GM21528 (cell line): Measurements from ENCODE around the gene ENKD1.

ENCODE experiments used
- ATAC-seq: cut with Tn5 transposase; IDR thresholded peaks from one replicate; pipeline ENCODE4 v1.9.1; 2021; ENCODE audit warnings: mild to moderate bottlenecking, moderate library complexity; ENCODE audit not compliant: unreplicated experiment, low FRiP score

ENKD1 gene

GRCh38 chr16:67679935-67680897, 13.7 kb upstream of the ENKD1 start:
- no peak for ATAC-seq

DNA sequence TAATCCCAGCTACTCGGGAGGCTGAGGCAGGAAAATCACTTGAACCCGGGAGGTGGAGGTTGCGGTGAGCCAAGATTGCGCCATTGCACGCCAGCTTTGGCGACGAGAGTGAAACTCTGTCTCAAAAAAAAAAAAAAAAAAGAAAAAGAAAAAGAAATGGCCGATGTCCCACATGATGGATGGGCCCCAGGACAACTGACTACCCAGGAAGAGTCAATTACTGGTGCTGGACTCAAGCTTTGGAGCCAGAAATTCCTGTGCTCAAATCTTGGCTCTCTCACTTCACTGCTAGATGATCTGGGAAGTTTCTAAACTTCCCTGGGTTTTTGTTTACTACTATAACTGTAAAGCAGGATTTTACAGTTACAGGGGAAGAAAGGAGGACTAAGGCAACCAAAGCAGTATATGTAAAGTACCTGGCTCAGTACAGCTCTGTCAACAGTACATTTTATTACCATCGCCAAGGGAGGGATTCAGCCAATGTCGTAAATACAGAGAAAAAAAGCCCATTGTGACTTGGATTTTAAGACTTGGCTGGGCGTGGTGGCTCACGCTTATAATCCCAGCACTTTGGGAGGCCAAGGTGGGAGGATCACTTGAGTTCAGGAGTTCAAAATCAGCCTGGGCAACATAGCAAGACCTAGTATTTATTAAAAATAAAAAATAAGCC, 11.9 kb upstream of the ENKD1 start:
- no peak for ATAC-seq

DNA sequence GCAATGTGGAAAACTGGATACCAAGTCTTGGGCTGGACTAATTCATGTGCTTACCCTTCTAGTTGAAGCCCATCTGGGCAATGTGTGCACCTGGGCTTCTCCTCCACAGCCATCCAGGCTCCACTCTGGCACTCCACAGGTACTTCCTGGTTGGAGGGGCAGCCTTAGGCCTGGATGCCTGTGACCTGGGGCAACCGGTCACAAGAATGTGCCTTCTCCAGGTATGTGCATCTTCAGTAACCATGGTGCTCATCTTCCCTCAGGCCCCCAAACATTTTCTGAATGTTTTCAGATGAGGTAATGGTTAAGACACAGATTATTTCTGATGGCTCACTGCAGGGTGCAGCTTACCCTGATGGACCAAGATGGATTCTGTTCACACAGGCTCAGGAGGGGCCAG, 11.2 kb upstream of the ENKD1 start:
- no peak for ATAC-seq

GRCh38 chr16:67676939-67677338, 10.4 kb upstream of the ENKD1 start:
- ATAC-seq = no peak

- no peak for ATAC-seq
These were observed 10.0 kb upstream of the ENKD1 start for GRCh38 chr16:67676516-67676915.

DNA sequence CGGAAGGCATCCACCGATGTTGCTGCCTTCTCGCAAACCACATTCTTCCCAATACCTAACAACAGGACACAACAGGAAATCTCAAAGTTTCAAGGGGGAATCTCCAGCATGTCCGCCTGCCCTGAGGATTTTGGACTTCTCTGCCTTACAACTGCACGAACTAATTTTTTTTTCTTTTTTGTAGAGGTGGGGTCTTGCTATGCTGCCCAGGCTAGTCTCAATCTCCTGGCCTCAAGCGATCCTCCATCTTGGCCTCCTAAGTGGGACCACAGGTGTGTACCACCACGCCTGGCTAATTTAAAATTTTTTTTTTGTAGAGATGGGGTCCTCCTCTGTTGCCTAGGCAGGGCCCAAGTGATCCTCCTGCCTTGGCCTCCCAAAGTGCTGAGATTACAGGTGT, 9.4 kb upstream of the ENKD1 start:
- ATAC-seq = no peak

GRCh38 chr16:67675579-67675935, 9.0 kb upstream of the ENKD1 start:
- no peak for ATAC-seq

DNA sequence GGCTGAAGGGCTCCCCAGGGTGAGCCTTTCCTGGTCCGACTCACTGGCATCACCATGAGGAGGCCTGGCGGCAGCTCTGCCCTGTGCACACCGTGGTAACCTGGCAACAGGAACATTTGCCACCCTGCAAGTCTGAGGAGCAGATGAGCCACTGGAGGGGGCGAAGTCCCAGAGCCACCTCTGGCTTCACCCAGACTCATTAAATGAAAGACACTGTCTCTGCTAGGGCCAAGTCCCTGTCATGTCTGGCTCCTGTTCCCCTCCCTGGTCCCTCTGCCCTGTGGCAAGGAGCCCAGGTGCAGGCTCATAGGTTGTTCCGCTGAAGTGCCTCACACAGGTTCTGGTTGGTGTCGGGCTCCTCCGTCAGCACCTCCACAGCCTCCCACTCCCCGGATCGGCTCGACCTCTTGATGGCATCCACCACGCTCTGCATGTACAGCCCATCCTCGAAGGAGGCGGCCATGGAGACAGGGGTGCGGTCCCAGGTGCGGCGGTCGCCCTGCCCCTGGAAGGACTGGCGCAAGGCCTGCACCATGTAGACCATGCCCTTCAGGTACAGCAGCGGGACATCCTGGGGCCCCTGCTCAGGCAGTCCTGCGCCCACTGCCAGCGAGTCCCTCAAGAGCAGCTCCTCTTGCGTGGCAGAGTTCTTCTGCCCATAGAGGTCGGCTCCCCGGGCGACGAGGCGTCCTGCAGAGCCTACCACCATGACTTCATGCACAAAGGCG, 8.5 kb upstream of the ENKD1 start:
- no peak for ATAC-seq

DNA sequence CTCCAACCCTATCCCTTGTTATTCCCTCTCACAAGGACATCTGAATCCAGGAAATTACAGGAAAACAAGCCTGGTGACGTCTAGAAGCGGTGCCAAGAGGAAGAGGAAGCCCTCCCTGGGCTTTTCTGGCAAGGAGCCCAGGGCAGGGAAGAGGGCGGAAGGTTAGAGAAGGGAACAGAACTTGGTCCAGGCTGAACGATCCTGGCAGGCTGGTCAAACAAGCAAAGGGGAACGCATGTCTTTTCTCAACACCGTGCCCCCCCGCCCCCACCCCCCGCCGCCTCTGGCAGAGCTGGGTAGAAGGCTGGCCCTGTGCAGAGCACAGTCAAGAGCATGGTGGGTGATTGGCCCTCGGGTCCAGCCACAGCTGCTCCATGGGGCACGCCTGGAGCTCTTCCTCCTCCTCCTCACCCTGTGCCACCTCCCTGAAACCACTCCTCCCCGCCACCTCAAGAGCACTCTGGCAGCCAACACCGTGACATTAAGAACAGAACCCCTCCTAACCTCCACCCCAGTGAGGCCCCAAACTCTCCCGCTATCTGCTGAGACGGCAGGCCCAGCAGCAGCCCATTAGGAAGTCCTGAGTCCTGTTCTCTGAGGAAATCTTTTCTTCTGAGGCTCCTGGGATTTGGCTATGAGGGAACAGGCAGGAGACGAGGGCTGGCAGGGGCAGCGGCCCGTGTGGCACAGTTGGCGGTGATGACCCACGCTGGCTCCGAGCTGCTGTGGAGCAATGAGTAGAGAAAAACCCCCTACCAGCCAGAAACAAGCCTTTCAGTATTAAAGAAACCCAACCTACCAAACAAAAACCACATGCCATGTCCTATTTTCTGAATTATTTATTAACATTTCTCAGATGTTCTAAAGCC, 7.4 kb upstream of the ENKD1 start:
- no peak for ATAC-seq

- ATAC-seq = no peak
These were observed 6.5 kb upstream of the ENKD1 start for GRCh38 chr16:67672739-67673662.

DNA sequence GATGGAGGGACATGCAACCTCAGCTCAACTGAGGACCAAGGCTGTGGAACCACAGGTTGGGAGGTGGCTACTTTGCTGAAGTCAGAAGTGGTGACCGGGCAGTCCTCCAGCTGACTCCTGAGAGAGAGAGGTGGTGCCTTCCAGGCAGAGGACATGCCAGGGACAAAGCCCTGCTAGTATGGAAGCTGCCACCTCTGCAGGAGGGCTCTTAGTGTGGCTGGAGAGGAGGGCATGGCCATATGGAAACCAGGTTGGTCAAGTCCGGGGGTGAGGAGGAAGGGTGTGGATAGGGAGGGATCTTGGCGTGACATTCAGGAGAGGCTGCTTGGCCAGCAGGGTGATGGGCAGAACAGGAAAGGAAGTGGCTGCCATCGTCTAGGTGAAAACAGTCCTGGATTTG, 5.8 kb upstream of the ENKD1 start:
- ATAC-seq = no peak

DNA sequence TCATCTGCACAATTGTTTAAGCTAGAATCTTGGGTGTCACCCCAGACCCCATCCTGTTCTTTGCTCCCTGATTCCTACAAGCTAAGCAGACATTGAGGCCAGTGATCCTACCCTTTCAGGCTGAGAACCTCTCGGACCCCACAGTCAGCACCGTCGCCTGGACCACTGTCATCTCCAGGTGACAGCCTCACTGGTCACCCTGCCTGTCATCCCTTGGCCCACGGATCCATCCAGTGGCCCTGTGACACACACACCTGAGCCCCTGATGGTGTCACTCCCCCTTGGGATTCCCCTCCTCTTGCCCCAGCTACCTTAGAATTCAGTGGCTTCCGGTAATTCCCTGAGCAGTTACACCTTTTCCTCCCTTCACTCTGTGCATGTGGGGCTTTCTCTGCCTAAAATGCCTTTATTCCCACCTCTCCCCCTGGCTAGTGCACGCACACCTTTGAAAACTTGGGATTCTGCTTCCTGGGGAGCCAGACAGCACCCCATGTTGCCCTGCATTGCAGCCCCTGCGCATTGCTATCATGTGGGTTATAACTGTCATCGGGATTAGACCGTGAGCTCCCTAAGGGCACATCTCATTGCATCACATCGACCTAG, 3.0 kb upstream of the ENKD1 start:
- no peak for ATAC-seq

- ATAC-seq = no peak
These were observed 2.1 kb upstream of the ENKD1 start for GRCh38 chr16:67668495-67669157.

GRCh38 chr16:67667817-67668494, 1.4 kb upstream of the ENKD1 start:
- ATAC-seq = peak; percentile 48

DNA sequence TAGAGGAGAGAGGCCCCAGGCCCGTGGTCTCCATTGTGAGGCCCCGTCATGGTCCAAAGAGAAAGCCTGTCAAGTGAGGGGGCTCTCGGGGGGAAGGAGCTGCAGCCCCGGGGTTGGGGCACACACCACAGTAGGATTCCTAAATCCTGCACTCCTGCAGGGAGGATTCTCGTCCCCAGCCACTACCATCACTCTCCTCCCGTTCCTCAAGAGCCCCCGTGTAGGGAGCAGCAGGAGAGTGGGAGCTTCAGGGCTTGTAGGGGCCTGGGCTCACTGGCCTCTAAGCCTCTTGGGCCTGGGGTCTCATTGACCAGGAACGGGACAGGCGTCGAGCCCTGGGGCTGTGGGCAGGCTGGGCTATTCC, 885 bp upstream of the ENKD1 start:
- no peak for ATAC-seq

GRCh38 chr16:67666032-67666551, 458 bp downstream of the ENKD1 start:
- ATAC-seq = no peak

- no peak for ATAC-seq
These were observed 952 bp downstream of the ENKD1 start for GRCh38 chr16:67665598-67665997.

DNA sequence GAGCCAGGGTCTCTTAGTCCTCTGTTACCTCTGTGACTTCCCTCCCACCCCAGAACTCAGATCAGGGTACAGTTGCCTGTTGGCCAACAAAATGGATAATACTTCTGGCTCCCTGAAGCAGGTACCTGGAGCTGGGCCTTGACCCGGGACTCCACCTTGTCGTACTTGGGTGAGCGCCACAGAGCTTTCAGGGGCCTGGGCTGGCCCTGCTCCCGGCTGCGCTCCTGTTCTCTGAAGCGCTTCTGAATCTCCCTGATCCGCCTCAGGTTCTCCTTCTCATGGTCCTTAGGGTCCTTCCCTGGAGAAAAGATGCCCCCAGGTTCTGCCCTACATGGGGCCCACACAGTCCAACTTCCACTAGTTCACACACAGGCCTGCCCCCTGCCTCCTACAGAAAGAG, 1.7 kb downstream of the ENKD1 start:
- no peak for ATAC-seq
